BLaER1 (cell line): ENCODE measurements around the gene HMGCLL1.

Source experiments
- H3K27ac ChIP-seq: shearing (Covaris generic); formaldehyde crosslinking; 2 replicates; pipeline ENCODE4 v1.8.1; 2022
- H3K27me3 ChIP-seq: shearing (Covaris generic); formaldehyde crosslinking; 2 replicates; pipeline ENCODE4 v1.8.1; 2022
- H3K36me3 ChIP-seq: shearing (Covaris generic); formaldehyde crosslinking; 2 replicates; pipeline ENCODE4 v1.8.1; 2022
- H3K4me1 ChIP-seq: shearing (Covaris generic); formaldehyde crosslinking; 2 replicates; pipeline ENCODE4 v1.8.1; 2022
- H3K4me2 ChIP-seq: shearing (Covaris generic); formaldehyde crosslinking; 2 replicates; pipeline ENCODE4 v1.8.1; 2022
- H3K4me3 ChIP-seq: shearing (Covaris generic); formaldehyde crosslinking; 2 replicates; pipeline ENCODE4 v1.8.1; 2022
- H3K9ac ChIP-seq: shearing (Covaris generic); formaldehyde crosslinking; 2 replicates; pipeline ENCODE4 v1.8.1; 2022
- H3K9me3 ChIP-seq: shearing (Covaris generic); formaldehyde crosslinking; 2 replicates; pipeline ENCODE4 v1.8.1; 2022
- H4K20me1 ChIP-seq: shearing (Covaris generic); formaldehyde crosslinking; 2 replicates; pipeline ENCODE4 v1.8.1; 2022
- Cebpa-rat ChIP-seq: shearing (Covaris generic); IDR thresholded peaks from 2 replicates; pipeline ENCODE4 v1.8.1; 2022

The HMGCLL1 gene

GRCh38 chr6:55536391-55536956 lies 42.5 kb downstream of the HMGCLL1 start:
- H3K4me2 ChIP-seq, result no peak overlapping the region
- no peaks in the 10 kb centered on the region for H3K9me3 ChIP-seq
- no peak overlapping the region for H3K27ac ChIP-seq
- H3K4me1 ChIP-seq, result no peaks in the 10 kb centered on the region
- H3K27me3 ChIP-seq, result no peaks in the 10 kb centered on the region
- H4K20me1 ChIP-seq, result no peaks in the 10 kb centered on the region
- no peaks in the 10 kb centered on the region for H3K36me3 ChIP-seq
- no peak for TF ChIP-seq Cebpa-rat
- no peak overlapping the region for H3K9ac ChIP-seq
- H3K4me3 ChIP-seq, result no peak overlapping the region

DNA sequence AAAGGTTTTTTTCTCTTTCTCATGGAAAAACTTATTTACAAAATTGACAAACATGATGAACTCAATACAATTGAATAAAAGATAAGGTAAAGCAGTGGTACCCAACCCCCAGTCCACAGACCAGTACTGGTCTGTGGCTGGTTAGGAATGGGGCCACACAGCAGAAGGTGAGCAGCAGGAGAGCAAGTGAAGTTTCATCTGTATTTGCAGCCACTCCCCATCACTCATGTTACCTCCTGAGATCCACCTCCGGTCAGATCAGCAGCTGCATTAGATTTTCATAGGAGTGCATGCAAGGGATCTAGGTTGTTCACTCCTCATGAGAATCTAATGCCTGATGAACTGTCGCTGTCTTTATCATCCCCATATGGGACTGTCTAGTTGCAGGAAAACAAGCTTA lies 47.5 kb downstream of the HMGCLL1 start:
- Histone ChIP-seq H3K9me3 (no peaks in the 10 kb centered on the region), H3K36me3 (no peaks in the 10 kb centered on the region), H3K4me2 (no peak overlapping the region), H4K20me1 (no peaks in the 10 kb centered on the region), H3K9ac (no peak overlapping the region), H3K4me3 (no peak overlapping the region), H3K27ac (no peak overlapping the region), H3K4me1 (no peaks in the 10 kb centered on the region), H3K27me3 (no peaks in the 10 kb centered on the region)
- TF ChIP-seq Cebpa-rat, result no peak

- no peak for TF ChIP-seq Cebpa-rat
- H3K27me3 ChIP-seq, result no peaks in the 10 kb centered on the region
- H3K9ac ChIP-seq, result no peak overlapping the region
- no peaks in the 10 kb centered on the region for H3K9me3 ChIP-seq
- H3K4me2 ChIP-seq, result no peak overlapping the region
- no peaks in the 10 kb centered on the region for H3K4me1 ChIP-seq
- no peaks in the 10 kb centered on the region for H3K36me3 ChIP-seq
- H4K20me1 ChIP-seq, result no peaks in the 10 kb centered on the region
- H3K27ac ChIP-seq, result no peak overlapping the region
- no peak overlapping the region for H3K4me3 ChIP-seq
Observed at GRCh38 chr6:55530931-55531330, 48.1 kb downstream of the HMGCLL1 start.

DNA sequence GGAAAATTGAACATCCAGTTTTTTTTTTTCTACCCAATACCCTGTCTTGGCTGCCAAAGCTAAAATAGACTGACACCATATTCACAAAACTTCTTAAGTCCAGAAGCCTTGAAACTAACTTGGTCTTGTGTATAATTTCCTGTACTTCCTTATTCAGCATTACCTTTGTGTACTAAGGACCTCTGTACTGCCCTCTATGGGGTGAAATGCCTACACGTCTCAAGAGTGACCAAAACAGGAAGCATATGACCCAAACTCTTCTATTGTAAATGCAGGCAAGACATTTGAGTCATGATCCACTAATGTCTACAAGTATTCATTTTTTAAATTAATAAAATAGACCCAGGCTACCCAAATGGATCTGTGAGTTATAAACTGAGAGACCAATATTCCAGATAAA lies 50.4 kb downstream of the HMGCLL1 start:
- H3K4me2 ChIP-seq, result no peak overlapping the region
- H3K4me1 ChIP-seq, result no peaks in the 10 kb centered on the region
- H3K9me3 ChIP-seq, result no peaks in the 10 kb centered on the region
- H3K4me3 ChIP-seq, result no peak overlapping the region
- no peak for TF ChIP-seq Cebpa-rat
- no peak overlapping the region for H3K9ac ChIP-seq
- no peaks in the 10 kb centered on the region for H3K36me3 ChIP-seq
- H4K20me1 ChIP-seq, result no peaks in the 10 kb centered on the region
- no peaks in the 10 kb centered on the region for H3K27me3 ChIP-seq
- no peak overlapping the region for H3K27ac ChIP-seq

GRCh38 chr6:55524441-55524840 lies 54.6 kb downstream of the HMGCLL1 start:
- no peaks in the 10 kb centered on the region for H3K27me3 ChIP-seq
- TF ChIP-seq Cebpa-rat, result no peak
- no peaks in the 10 kb centered on the region for H4K20me1 ChIP-seq

DNA sequence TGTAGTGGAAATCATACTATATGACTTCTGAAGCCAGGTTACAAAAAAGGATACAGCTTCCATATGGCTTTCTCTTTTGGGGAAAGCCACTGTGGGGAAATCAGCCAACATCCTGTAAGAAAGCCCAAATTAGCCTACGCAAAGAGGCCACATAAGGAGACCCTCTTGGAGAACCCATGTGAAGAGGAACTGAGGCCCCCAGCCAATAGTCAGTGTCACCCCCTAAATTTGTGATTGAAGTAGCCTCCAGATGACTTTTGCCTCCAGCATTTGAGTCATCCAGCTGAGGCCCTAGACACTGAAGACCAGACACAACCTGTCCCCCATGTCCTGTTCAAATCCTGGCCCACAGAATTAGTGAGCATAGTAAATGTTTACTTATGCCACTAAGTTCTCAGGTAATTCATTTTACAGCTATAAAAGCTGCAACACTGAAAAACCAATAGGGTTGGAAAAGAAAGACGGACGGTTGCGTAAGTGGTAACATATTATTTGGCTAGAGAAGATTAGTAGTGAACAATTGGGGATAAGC lies 60.4 kb downstream of the HMGCLL1 start:
- no peaks in the 10 kb centered on the region for H4K20me1 ChIP-seq
- no peak for TF ChIP-seq Cebpa-rat

More at GRCh38 chr6:55524441-55524840, 54.6 kb downstream of the HMGCLL1 start:
- Histone ChIP-seq H3K36me3 (no peaks in the 10 kb centered on the region), H3K4me1 (no peaks in the 10 kb centered on the region), H3K27ac (no peak overlapping the region), H3K4me3 (no peak overlapping the region), H3K9me3 (no peaks in the 10 kb centered on the region), H3K9ac (no peak overlapping the region), H3K4me2 (no peak overlapping the region)

GRCh38 chr6:55516736-55517135 lies 62.3 kb downstream of the HMGCLL1 start:
- H3K27me3 ChIP-seq, result no peaks in the 10 kb centered on the region
- no peak overlapping the region for H3K27ac ChIP-seq
- no peaks in the 10 kb centered on the region for H4K20me1 ChIP-seq
- no peak overlapping the region for H3K4me3 ChIP-seq
- H3K9ac ChIP-seq, result no peak overlapping the region
- no peaks in the 10 kb centered on the region for H3K4me1 ChIP-seq
- no peaks in the 10 kb centered on the region for H3K9me3 ChIP-seq
- no peak overlapping the region for H3K4me2 ChIP-seq
- no peaks in the 10 kb centered on the region for H3K36me3 ChIP-seq
- TF ChIP-seq Cebpa-rat, result no peak

More for the DNA sequence above, 60.4 kb downstream of the HMGCLL1 start:
- no peaks in the 10 kb centered on the region for H3K4me1 ChIP-seq
- no peak overlapping the region for H3K4me2 ChIP-seq
- H3K9me3 ChIP-seq, result no peaks in the 10 kb centered on the region
- no peak overlapping the region for H3K4me3 ChIP-seq
- H3K36me3 ChIP-seq, result no peaks in the 10 kb centered on the region
- no peak overlapping the region for H3K9ac ChIP-seq
- H3K27ac ChIP-seq, result no peak overlapping the region
- H3K27me3 ChIP-seq, result no peaks in the 10 kb centered on the region

GRCh38 chr6:55512904-55513303 lies 66.1 kb downstream of the HMGCLL1 start:
- Histone ChIP-seq H3K36me3 (no peaks in the 10 kb centered on the region), H3K27me3 (no peaks in the 10 kb centered on the region), H3K4me1 (no peaks in the 10 kb centered on the region), H3K4me2 (no peak overlapping the region), H3K4me3 (no peak overlapping the region), H4K20me1 (no peaks in the 10 kb centered on the region), H3K9me3 (no peaks in the 10 kb centered on the region), H3K9ac (no peak overlapping the region), H3K27ac (no peak overlapping the region)
- no peak for TF ChIP-seq Cebpa-rat

GRCh38 chr6:55511122-55511800 lies 67.7 kb downstream of the HMGCLL1 start:
- Histone ChIP-seq H3K4me3 (no peak overlapping the region), H3K9ac (no peak overlapping the region), H3K27ac (no peak overlapping the region), H3K4me1 (no peaks in the 10 kb centered on the region), H3K27me3 (no peaks in the 10 kb centered on the region), H3K4me2 (no peak overlapping the region), H4K20me1 (no peaks in the 10 kb centered on the region), H3K9me3 (no peaks in the 10 kb centered on the region), H3K36me3 (no peaks in the 10 kb centered on the region)
- no peak for TF ChIP-seq Cebpa-rat

GRCh38 chr6:55499591-55499990 lies 79.4 kb downstream of the HMGCLL1 start:
- no peak overlapping the region for H3K27ac ChIP-seq
- TF ChIP-seq Cebpa-rat, result no peak
- H3K9ac ChIP-seq, result no peak overlapping the region
- no peaks in the 10 kb centered on the region for H3K36me3 ChIP-seq
- no peaks in the 10 kb centered on the region for H4K20me1 ChIP-seq
- H3K4me3 ChIP-seq, result no peak overlapping the region
- no peaks in the 10 kb centered on the region for H3K9me3 ChIP-seq
- no peaks in the 10 kb centered on the region for H3K4me1 ChIP-seq
- no peak overlapping the region for H3K4me2 ChIP-seq
- H3K27me3 ChIP-seq, result no peaks in the 10 kb centered on the region
